ENCODE results near the gene CUEDC1.

CUEDC1 gene

DNA sequence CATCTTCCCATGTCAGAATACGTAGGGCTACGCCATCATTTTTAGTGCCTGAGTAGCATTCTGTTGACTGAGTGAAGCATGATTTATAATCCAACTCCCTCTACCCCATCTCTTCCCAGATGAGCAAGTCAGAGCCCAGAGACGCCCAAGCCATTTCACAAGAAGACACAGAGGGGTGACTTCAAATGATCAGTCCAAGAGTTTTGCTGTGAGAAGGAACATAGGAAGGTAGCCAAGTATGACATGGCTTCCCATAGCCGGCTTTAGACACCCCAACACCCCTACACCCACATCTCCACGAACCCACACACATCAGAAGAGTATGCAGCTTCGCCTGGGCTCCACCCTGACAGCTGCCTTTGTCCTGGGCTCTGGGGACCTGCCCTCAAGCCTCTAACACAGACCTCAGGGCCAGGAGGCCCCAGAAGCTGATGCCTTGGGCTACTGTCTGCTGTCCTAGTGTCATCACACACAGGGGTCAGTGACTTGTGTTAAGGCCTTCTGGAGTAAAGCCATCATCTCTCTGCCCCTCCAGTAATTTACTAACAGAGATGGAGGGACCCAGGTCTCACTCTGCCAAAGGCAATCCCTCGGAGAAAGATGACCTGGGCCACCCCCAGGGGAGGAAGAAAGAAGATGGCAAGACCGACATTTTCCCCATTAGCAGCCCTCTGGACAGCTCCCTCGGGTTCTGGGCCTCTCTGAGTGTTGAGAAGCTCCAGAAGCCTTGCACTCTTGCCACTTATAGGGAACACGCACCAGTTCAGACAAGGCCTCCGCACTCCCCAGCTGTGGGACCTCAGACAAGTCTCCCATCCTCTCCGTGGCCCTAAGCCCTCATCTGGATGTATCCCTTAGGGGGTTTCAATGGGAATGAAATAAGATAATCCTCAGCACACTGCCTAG, 66.6 kb downstream of the CUEDC1 start:
- H2BK120ac ChIP-seq (ENCODE audit: low read depth, low read length): no peak overlapping the region
- H2BK15ac ChIP-seq (ENCODE audit: low read length): no peak overlapping the region
- no peak overlapping the region for H4K8ac ChIP-seq (ENCODE audit: low read depth, low read length)
- H3K27me3 ChIP-seq (ENCODE audit: control insufficient read depth in 3 of 3, insufficient read depth in 3 of 3, low read depth in 1 of 3, low read length in 3 of 3): no peaks in the 10 kb centered on the region
- H3K18ac ChIP-seq (ENCODE audit: low read length): peak overlapping the region; percentile 15
- H2BK12ac ChIP-seq (ENCODE audit: low read length): no peak overlapping the region
- H2AFZ ChIP-seq (ENCODE audit: low read length): no peak overlapping the region
- no peak overlapping the region for H3K27ac ChIP-seq (replicated peaks; ENCODE audit: low read length)
- peaks cover 3% of the 10 kb centered on the region for H3K79me1 ChIP-seq (ENCODE audit: low read depth, low read length)
- no peak overlapping the region for H4K91ac ChIP-seq (ENCODE audit: low read depth, low read length, poor library complexity)
- peaks cover 3 to 33% of the 10 kb centered on the region in 2 donors for H3K36me3 ChIP-seq (replicated peaks in 1 of 2; ENCODE audit: control insufficient read depth in 2 of 2, insufficient read depth in 2 of 2, low read length in 2 of 2)
- no peak overlapping the region for H3K4me3 ChIP-seq (ENCODE audit: low read length in 2 of 2)
- no peak overlapping the region for H3K14ac ChIP-seq (ENCODE audit: low read length)
- DNase-seq (ENCODE audit: low spot score): no peak
- peak overlapping the region; percentile 10 for H2AK5ac ChIP-seq (ENCODE audit: low read depth, low read length)
- peaks cover 0 to 6% of the 10 kb centered on the region in 2 donors for H3K9me3 ChIP-seq (replicated peaks in 1 of 2; ENCODE audit: control insufficient read depth in 2 of 2, insufficient read depth in 1 of 2, low read depth in 1 of 2, low read length in 2 of 2)
- no peak overlapping the region for H3K4ac ChIP-seq (ENCODE audit: low read length)
- no peak overlapping the region for H3K23ac ChIP-seq (ENCODE audit: low read depth, low read length, poor library complexity)
- H2BK5ac ChIP-seq (ENCODE audit: low read length): no peak overlapping the region
- H3K9ac ChIP-seq (ENCODE audit: low read depth, low read length, poor library complexity): no peak overlapping the region
- no CpG with 5 or more reads among the region's 12 CpGs for WGBS, 2 donors (ENCODE audit: extremely low coverage in 2 of 2, insufficient read length in 2 of 2, insufficient replicate concordance in 1 of 2)
- no peak overlapping the region for H3K4me2 ChIP-seq (ENCODE audit: insufficient read depth, low read length, poor library complexity, severe bottlenecking)
- H3K4me1 ChIP-seq (ENCODE audit: control insufficient read depth in 2 of 2, insufficient read depth in 1 of 2, low read depth in 1 of 2, low read length in 2 of 2): peaks cover 11 to 14% of the 10 kb centered on the region in 2 donors

DNA sequence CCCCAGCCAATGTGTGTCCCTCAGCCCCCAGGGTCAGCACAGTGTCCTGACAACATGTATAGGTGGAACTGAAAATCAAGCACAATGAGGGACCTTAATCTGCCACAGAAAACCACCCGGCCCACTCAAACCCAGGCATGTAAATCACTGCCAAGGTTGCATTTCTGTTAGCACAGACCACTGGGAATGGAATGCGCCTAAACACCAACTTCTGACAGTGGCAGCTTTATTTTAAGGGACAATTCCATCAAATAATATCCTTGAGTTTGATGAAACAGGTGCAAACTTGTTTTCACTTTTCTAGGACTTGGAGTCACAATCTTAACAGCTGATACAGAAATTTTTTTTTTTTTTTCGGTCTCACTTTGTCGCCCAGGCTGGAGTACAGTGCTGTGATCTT, 68.1 kb downstream of the CUEDC1 start:
- no peak overlapping the region for H3K4ac ChIP-seq (ENCODE audit: low read length)
- H3K4me1 ChIP-seq (ENCODE audit: control insufficient read depth in 2 of 2, insufficient read depth in 1 of 2, low read depth in 1 of 2, low read length in 2 of 2): peaks cover under 1 to 4% of the 10 kb centered on the region in 2 donors
- no CpG with 5 or more reads among the region's 4 CpGs for WGBS, 2 donors (ENCODE audit: extremely low coverage in 2 of 2, insufficient read length in 2 of 2, insufficient replicate concordance in 1 of 2)
- peaks cover 2 to 16% of the 10 kb centered on the region in 2 donors for H3K9me3 ChIP-seq (replicated peaks in 1 of 2; ENCODE audit: control insufficient read depth in 2 of 2, insufficient read depth in 1 of 2, low read depth in 1 of 2, low read length in 2 of 2)
- no peak overlapping the region for H3K14ac ChIP-seq (ENCODE audit: low read length)
- H3K23ac ChIP-seq (ENCODE audit: low read depth, low read length, poor library complexity): no peak overlapping the region
- no peak overlapping the region for H4K8ac ChIP-seq (ENCODE audit: low read depth, low read length)
- no peak overlapping the region for H4K91ac ChIP-seq (ENCODE audit: low read depth, low read length, poor library complexity)
- H3K36me3 ChIP-seq (replicated peaks in 1 of 2; ENCODE audit: control insufficient read depth in 2 of 2, insufficient read depth in 2 of 2, low read length in 2 of 2): peaks cover 7 to 46% of the 10 kb centered on the region in 2 donors
- H3K27me3 ChIP-seq (ENCODE audit: control insufficient read depth in 3 of 3, insufficient read depth in 3 of 3, low read depth in 1 of 3, low read length in 3 of 3): no peaks in the 10 kb centered on the region
- no peak for DNase-seq (ENCODE audit: low spot score)
- no peak overlapping the region for H2AK5ac ChIP-seq (ENCODE audit: low read depth, low read length)
- H2BK15ac ChIP-seq (ENCODE audit: low read length): no peak overlapping the region
- no peak overlapping the region for H3K4me2 ChIP-seq (ENCODE audit: insufficient read depth, low read length, poor library complexity, severe bottlenecking)
- H3K18ac ChIP-seq (ENCODE audit: low read length): no peak overlapping the region
- no peak overlapping the region for H2BK5ac ChIP-seq (ENCODE audit: low read length)
- no peak overlapping the region for H2BK12ac ChIP-seq (ENCODE audit: low read length)
- no peak overlapping the region for H2BK120ac ChIP-seq (ENCODE audit: low read depth, low read length)
- no peak overlapping the region for H3K9ac ChIP-seq (ENCODE audit: low read depth, low read length, poor library complexity)
- no peak overlapping the region for H2AFZ ChIP-seq (ENCODE audit: low read length)
- H3K4me3 ChIP-seq (ENCODE audit: low read length in 2 of 2): no peak overlapping the region
- no peak overlapping the region for H3K27ac ChIP-seq (replicated peaks; ENCODE audit: low read length)
- peaks cover 3% of the 10 kb centered on the region for H3K79me1 ChIP-seq (ENCODE audit: low read depth, low read length)

DNA sequence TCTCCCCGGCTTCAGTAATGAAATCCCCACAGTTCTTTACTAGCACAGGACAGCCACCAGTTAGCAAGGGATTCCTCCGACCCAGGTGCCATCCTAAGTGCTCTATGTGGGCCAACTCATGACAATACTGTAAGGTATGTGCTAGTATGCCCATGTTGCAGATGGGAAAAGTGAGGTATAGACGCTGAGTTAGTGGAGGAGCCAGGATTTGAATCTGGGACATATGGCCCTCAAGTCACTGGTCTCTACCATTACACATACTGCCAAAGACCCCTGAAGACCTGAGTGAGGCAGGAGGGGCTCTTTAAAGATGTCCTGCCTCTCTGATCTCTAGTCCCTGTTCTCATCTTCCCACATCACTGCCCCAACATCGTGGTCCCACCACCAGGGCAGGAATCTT, 69.2 kb downstream of the CUEDC1 start:
- H3K4ac ChIP-seq (ENCODE audit: low read length): no peak overlapping the region
- H2BK5ac ChIP-seq (ENCODE audit: low read length): no peak overlapping the region
- DNase-seq (ENCODE audit: low spot score): no peak
- H3K27ac ChIP-seq (replicated peaks; ENCODE audit: low read length): no peak overlapping the region
- no CpG with 5 or more reads among the region's 4 CpGs for WGBS, 2 donors (ENCODE audit: extremely low coverage in 2 of 2, insufficient read length in 2 of 2, insufficient replicate concordance in 1 of 2)
- H4K91ac ChIP-seq (ENCODE audit: low read depth, low read length, poor library complexity): no peak overlapping the region
- H3K27me3 ChIP-seq (ENCODE audit: control insufficient read depth in 3 of 3, insufficient read depth in 3 of 3, low read depth in 1 of 3, low read length in 3 of 3): no peaks in the 10 kb centered on the region
- H2BK120ac ChIP-seq (ENCODE audit: low read depth, low read length): no peak overlapping the region
- H3K23ac ChIP-seq (ENCODE audit: low read depth, low read length, poor library complexity): no peak overlapping the region
- no peak overlapping the region for H2BK15ac ChIP-seq (ENCODE audit: low read length)
- H2BK12ac ChIP-seq (ENCODE audit: low read length): no peak overlapping the region
- peaks cover 4 to 7% of the 10 kb centered on the region in 2 donors for H3K4me1 ChIP-seq (ENCODE audit: control insufficient read depth in 2 of 2, insufficient read depth in 1 of 2, low read depth in 1 of 2, low read length in 2 of 2)
- H3K18ac ChIP-seq (ENCODE audit: low read length): no peak overlapping the region
- peaks cover 2 to 16% of the 10 kb centered on the region in 2 donors for H3K9me3 ChIP-seq (replicated peaks in 1 of 2; ENCODE audit: control insufficient read depth in 2 of 2, insufficient read depth in 1 of 2, low read depth in 1 of 2, low read length in 2 of 2)
- H3K36me3 ChIP-seq (replicated peaks in 1 of 2; ENCODE audit: control insufficient read depth in 2 of 2, insufficient read depth in 2 of 2, low read length in 2 of 2): peaks cover 8 to 50% of the 10 kb centered on the region in 2 donors
- no peak overlapping the region for H3K9ac ChIP-seq (ENCODE audit: low read depth, low read length, poor library complexity)
- no peak overlapping the region for H4K8ac ChIP-seq (ENCODE audit: low read depth, low read length)
- no peaks in the 10 kb centered on the region for H3K79me1 ChIP-seq (ENCODE audit: low read depth, low read length)
- H3K14ac ChIP-seq (ENCODE audit: low read length): no peak overlapping the region
- no peak overlapping the region for H2AK5ac ChIP-seq (ENCODE audit: low read depth, low read length)
- no peak overlapping the region for H2AFZ ChIP-seq (ENCODE audit: low read length)
- H3K4me3 ChIP-seq (ENCODE audit: low read length in 2 of 2): no peak overlapping the region
- no peak overlapping the region for H3K4me2 ChIP-seq (ENCODE audit: insufficient read depth, low read length, poor library complexity, severe bottlenecking)

DNA sequence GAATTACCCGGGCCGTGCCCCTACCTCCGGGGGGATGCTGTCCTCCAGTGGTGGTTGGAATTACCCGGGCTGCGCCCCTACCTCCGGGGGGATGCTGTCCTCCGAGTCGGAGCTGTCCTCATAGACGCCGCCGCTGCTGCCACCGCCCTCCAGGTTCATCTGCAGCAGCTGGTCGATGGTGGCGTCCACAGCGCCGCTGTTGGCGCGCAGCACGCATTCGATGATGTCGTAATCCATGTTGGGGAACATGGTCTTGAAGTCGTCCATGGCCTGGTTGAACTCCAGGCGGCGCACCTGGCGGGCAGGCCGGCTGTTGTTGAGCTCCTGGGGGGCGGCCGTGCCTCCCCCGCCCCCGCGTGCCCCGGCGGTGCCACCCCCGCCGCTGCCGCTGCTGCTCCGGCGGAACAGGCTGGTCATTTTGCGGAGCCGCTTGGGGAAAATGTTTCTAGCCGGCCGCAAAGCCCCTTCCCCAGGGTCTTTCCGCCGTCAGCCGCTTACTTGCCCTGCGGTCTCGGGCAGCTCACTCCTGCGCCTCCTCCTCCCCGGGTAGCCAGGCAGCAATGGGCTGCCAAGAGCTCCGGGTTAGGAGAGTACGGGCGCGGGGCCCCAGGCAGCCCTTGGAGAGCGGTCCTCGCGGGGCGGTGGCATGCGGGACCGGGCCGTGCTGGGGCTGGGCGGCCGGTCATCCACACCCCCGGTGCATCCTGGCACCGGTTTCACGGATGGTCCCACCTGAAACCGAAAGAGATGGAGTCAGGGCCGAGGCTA, 69.9 kb downstream of the CUEDC1 start:
- Histone ChIP-seq H3K27me3 (ENCODE audit: control insufficient read depth in 3 of 3, insufficient read depth in 3 of 3, low read depth in 1 of 3, low read length in 3 of 3) (no peaks in the 10 kb centered on the region), H3K4ac (ENCODE audit: low read length) (no peak overlapping the region), H3K4me2 (ENCODE audit: insufficient read depth, low read length, poor library complexity, severe bottlenecking) (no peak overlapping the region), H3K4me1 (ENCODE audit: control insufficient read depth in 2 of 2, insufficient read depth in 1 of 2, low read depth in 1 of 2, low read length in 2 of 2) (peaks cover 6 to 7% of the 10 kb centered on the region in 2 donors), H2AFZ (ENCODE audit: low read length) (no peak overlapping the region), H2BK120ac (ENCODE audit: low read depth, low read length) (no peak overlapping the region), H4K91ac (ENCODE audit: low read depth, low read length, poor library complexity) (no peak overlapping the region), H2AK5ac (ENCODE audit: low read depth, low read length) (peak overlapping the region; percentile 32), H4K8ac (ENCODE audit: low read depth, low read length) (no peak overlapping the region), H3K18ac (ENCODE audit: low read length) (no peak overlapping the region), H3K9me3 (replicated peaks in 1 of 2; ENCODE audit: control insufficient read depth in 2 of 2, insufficient read depth in 1 of 2, low read depth in 1 of 2, low read length in 2 of 2) (peaks cover 2 to 16% of the 10 kb centered on the region in 2 donors), H3K9ac (ENCODE audit: low read depth, low read length, poor library complexity) (no peak overlapping the region), H3K27ac (replicated peaks; ENCODE audit: low read length) (no peak overlapping the region), H3K23ac (ENCODE audit: low read depth, low read length, poor library complexity) (peak overlapping the region; percentile 52), H3K36me3 (replicated peaks in 1 of 2; ENCODE audit: control insufficient read depth in 2 of 2, insufficient read depth in 2 of 2, low read length in 2 of 2) (peaks cover 9 to 56% of the 10 kb centered on the region in 2 donors), H2BK12ac (ENCODE audit: low read length) (no peak overlapping the region), H2BK5ac (ENCODE audit: low read length) (no peak overlapping the region), H3K4me3 (ENCODE audit: low read length in 2 of 2) (no peak overlapping the region), H3K79me1 (ENCODE audit: low read depth, low read length) (no peaks in the 10 kb centered on the region), H3K14ac (ENCODE audit: low read length) (no peak overlapping the region), H2BK15ac (ENCODE audit: low read length) (no peak overlapping the region)
- no peak for DNase-seq (ENCODE audit: low spot score)
- no CpG with 5 or more reads among the region's 67 CpGs for WGBS, 2 donors (ENCODE audit: extremely low coverage in 2 of 2, insufficient read length in 2 of 2, insufficient replicate concordance in 1 of 2)
